ENCODE measurements around the gene MCEMP1.

- TF ChIP-seq REST (IDR thresholded peaks at IDR 0.05; ENCODE audit: low read depth) (no peak), CREB1 (IDR thresholded peaks at IDR 0.05; ENCODE audit: low read depth) (no peak), EP300 (IDR thresholded peaks at IDR 0.05; ENCODE audit: borderline replicate concordance) (no peak), TAF1 (IDR thresholded peaks at IDR 0.05; ENCODE audit: low read depth) (no peak), ZBTB7A (IDR thresholded peaks at IDR 0.05; ENCODE audit: low read depth) (no peak), RAD21 (IDR thresholded peaks at IDR 0.05; ENCODE audit: low read depth) (no peak), EGR1 (IDR thresholded peaks at IDR 0.05) (no peak), MAX (IDR thresholded peaks at IDR 0.05) (no peak), CEBPB (IDR thresholded peaks at IDR 0.05) (no peak), YY1 (IDR thresholded peaks at IDR 0.05; ENCODE audit: low read depth) (no peak), FOXM1 (IDR thresholded peaks at IDR 0.05; ENCODE audit: borderline replicate concordance, low read depth) (no peak), NFIC (IDR thresholded peaks at IDR 0.05) (no peak)
Measured at GRCh38 chr19:7705387-7706187, 28.7 kb downstream of the MCEMP1 start.
